Osteocyte (in vitro differentiated cells): ENCODE results near the gene SELENOM. TPM values are rescaled to one million over a fixed set of nuclear protein-coding genes. Genes with fewer than 3 reads are reported as not detected.
A peak's percentile ranks its signal among the peaks of the same experiment; 100 is the strongest.

Experiments used
- DNase-seq: peaks from one replicate; pipeline ENCODE4 v3.0.0; 2021; ENCODE audit warnings: mixed read lengths; ENCODE audit not compliant: unreplicated experiment; ENCODE audit errors: extremely low spot score
- H3K27ac Mint-ChIP-seq: one replicate; pipeline ENCODE4 v1.8.0; 2021; ENCODE audit warnings: mild to moderate bottlenecking, mixed read lengths; ENCODE audit not compliant: unreplicated experiment
- H3K27me3 Mint-ChIP-seq: one replicate; pipeline ENCODE4 v1.8.0; 2021; ENCODE audit warnings: mixed read lengths; ENCODE audit not compliant: unreplicated experiment
- H3K36me3 Mint-ChIP-seq: one replicate; pipeline ENCODE4 v1.8.0; 2021; ENCODE audit warnings: mixed read lengths; ENCODE audit not compliant: unreplicated experiment
- H3K4me1 Mint-ChIP-seq: one replicate; pipeline ENCODE4 v1.8.0; 2021; ENCODE audit warnings: mixed read lengths; ENCODE audit not compliant: unreplicated experiment
- H3K4me3 Mint-ChIP-seq: one replicate; pipeline ENCODE4 v1.8.0; 2021; ENCODE audit warnings: mild to moderate bottlenecking, moderate library complexity, mixed read lengths; ENCODE audit not compliant: unreplicated experiment
- H3K9me3 Mint-ChIP-seq: one replicate; pipeline ENCODE4 v1.8.0; 2021; ENCODE audit warnings: mixed read lengths; ENCODE audit not compliant: unreplicated experiment
- total RNA-seq: library from RNA; stranded (reverse); gene quantifications from 2 replicates; pipeline ENCODE4 v1.2.1, GENCODE V29; 2021
- TF ChIP-seq, protein P1 (sequence below): fragments of 200-600 bp; sonication (generic); IDR thresholded peaks from 2 replicates; pipeline ENCODE4 v1.5.0; 2021; ENCODE audit warnings: antibody characterized with exemption, mild to moderate bottlenecking, moderate library complexity

The SELENOM gene
- total RNA-seq, 1 donor from 2014 or later = 186 TPM

DNA sequence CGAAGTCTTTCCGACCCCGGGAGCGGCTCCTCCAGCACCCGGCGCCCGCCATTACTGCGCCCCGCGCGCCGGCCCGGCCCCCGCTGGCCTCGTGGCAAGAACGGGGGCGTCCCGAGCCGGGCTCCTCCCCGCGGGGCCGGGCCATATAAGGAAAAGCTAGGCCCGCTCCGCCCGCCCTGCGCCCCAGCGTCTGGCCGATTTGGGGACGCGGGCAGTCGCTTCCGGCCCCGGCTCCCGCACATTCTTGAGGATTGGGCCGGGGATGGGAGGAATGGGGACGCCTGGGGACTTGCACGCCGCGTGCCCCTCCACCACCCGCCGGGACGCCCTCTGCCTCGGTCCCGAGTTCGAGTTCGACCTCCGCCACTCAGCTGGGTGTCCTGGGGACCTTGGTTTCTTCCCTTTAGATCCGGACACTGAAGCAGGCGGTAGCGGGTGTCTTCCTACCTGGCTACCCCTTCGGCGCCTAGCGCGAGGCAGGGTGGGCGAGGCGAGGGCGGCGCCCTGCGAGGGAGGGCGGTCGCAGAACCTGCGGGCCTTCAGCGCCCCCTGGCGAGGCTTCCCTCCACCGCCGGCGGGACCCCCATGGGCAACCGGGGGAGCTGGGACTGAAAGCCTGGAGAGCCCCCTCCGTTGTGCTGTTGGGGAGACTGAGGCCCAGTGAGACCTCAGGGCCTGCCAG is 22.4 kb downstream of the SELENOM start:
- no peaks in the 10 kb centered on the region for H3K36me3 Mint-ChIP-seq
- peak; percentile 94 for DNase-seq
- no peaks in the 10 kb centered on the region for H3K27me3 Mint-ChIP-seq
- H3K27ac Mint-ChIP-seq = peak overlapping the region; percentile 93
- TF ChIP-seq, protein P1, sequence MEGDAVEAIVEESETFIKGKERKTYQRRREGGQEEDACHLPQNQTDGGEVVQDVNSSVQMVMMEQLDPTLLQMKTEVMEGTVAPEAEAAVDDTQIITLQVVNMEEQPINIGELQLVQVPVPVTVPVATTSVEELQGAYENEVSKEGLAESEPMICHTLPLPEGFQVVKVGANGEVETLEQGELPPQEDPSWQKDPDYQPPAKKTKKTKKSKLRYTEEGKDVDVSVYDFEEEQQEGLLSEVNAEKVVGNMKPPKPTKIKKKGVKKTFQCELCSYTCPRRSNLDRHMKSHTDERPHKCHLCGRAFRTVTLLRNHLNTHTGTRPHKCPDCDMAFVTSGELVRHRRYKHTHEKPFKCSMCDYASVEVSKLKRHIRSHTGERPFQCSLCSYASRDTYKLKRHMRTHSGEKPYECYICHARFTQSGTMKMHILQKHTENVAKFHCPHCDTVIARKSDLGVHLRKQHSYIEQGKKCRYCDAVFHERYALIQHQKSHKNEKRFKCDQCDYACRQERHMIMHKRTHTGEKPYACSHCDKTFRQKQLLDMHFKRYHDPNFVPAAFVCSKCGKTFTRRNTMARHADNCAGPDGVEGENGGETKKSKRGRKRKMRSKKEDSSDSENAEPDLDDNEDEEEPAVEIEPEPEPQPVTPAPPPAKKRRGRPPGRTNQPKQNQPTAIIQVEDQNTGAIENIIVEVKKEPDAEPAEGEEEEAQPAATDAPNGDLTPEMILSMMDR = peak; percentile 94
- H3K4me1 Mint-ChIP-seq = peaks cover 40% of the 10 kb centered on the region
- no peaks in the 10 kb centered on the region for H3K9me3 Mint-ChIP-seq
- H3K4me3 Mint-ChIP-seq = peak overlapping the region; percentile 84

DNA sequence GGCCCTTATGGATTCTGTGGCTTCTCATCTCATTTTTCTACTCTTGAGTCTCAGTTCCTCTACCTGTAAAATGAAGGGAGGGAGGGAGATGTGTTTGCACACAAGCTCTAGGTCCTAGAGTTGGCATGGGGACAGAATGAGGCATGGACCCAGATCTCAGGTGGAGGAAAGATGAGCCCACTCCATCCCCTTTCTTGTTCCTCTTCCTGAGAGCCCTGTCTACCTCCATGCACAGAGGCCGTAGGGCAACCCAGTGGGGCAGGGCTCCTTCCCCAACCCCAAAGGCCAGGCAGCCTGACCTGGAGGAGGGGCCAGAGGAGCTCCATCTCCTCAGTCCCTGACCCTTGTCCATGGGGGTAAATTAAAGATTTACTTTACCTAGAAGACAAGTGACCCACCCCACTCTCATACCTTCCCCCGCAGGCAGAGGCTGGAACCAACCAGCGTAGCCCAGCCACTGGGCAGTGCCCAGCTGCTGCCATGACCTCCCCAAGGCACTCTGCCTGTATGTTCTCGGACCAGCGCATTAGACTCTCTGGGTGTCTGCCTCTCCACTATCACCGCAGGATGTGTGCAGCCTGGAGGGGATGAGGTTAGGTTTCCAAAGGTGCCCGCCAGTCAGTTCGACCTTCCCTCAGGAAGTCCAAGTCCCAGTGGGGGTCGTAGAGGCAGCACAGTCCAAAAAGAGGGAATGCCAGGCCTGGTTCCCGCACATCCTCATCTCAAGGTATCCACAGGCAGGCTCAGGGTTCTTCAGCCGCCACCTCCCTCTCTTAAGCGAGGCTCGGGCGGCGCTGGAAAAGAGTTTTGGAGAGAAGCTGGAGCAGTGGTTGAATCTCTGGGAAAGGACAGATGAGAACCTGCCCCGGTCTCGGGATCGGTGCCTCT is 23.2 kb downstream of the SELENOM start:
- H3K27me3 Mint-ChIP-seq = no peaks in the 10 kb centered on the region
- no peaks in the 10 kb centered on the region for H3K36me3 Mint-ChIP-seq
- TF ChIP-seq, protein P1 = no peak
- no peak for DNase-seq
- H3K4me1 Mint-ChIP-seq = peaks cover 40% of the 10 kb centered on the region
- peak overlapping the region; percentile 84 for H3K4me3 Mint-ChIP-seq
- H3K9me3 Mint-ChIP-seq = no peaks in the 10 kb centered on the region
- H3K27ac Mint-ChIP-seq = peak overlapping the region; percentile 93

DNA sequence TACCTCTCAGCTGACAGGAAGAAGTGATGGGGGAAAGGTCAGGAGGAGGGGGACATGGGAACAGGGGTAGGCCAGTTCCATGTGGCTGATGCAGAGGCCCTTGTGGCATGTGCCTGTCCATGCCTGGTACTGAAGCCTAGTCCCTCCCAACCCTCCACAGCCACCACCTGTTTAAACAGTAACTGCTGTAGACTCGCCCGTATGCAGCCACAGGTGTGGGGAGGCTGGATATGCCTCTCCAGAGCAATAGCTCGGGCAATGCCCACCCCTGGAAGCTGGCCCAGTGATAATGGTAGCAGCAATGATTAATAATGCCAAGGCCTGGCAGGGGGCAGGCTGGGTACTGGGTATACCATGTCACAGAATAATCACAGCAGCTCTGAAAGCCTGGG is 24.0 kb downstream of the SELENOM start:
- peak overlapping the region; percentile 93 for H3K27ac Mint-ChIP-seq
- no peaks in the 10 kb centered on the region for H3K9me3 Mint-ChIP-seq
- peak overlapping the region; percentile 84 for H3K4me3 Mint-ChIP-seq
- no peaks in the 10 kb centered on the region for H3K36me3 Mint-ChIP-seq
- no peaks in the 10 kb centered on the region for H3K27me3 Mint-ChIP-seq
- TF ChIP-seq, protein P1 = no peak
- no peak for DNase-seq
- H3K4me1 Mint-ChIP-seq = peaks cover 40% of the 10 kb centered on the region

DNA sequence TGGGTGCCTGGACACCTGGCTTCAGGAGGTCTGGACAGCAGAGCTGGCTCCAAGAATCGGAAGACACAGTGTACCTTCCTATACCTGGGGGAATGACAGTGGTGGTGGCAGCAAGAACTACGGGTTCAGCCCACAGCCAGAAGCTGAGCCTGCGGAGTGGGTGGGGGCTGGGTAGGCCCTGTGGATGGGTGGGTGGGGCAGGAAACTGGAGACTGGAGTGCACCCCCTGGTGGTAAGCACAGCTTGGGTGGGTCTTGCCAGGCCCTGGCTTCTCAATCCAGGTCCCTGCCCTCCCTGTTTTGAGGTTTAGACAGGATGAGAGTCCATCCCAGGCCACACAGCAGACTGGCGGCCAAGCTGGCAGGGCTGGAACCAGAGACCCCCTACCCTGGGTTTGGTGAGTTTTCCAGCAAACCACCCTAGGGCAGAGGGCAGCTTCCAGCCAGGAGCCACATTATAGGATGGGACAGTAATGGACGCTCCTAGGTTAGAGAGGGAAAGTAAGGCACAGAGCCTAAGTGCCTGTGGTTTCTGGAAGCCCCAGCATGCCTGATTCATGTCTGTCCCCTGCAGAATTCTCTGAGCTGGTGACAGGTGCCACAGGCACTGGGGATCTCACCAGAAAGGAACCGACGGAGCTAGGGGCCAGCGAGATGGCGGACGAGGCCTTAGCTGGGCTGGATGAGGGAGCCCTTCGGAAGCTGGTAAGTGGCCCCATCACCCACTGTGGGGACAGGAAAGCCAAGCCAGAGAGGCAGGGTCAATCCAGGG is 24.6 kb downstream of the SELENOM start:
- peaks cover 40% of the 10 kb centered on the region for H3K4me1 Mint-ChIP-seq
- H3K27me3 Mint-ChIP-seq = no peaks in the 10 kb centered on the region
- H3K36me3 Mint-ChIP-seq = no peaks in the 10 kb centered on the region
- no peak for DNase-seq
- H3K27ac Mint-ChIP-seq = peak overlapping the region; percentile 95
- TF ChIP-seq, protein P1 = peak; percentile 50
- H3K9me3 Mint-ChIP-seq = no peaks in the 10 kb centered on the region
- H3K4me3 Mint-ChIP-seq = peak overlapping the region; percentile 89
